ENCODE data around the gene SUMO1. TPM values are rescaled to one million over a fixed set of nuclear protein-coding genes. Genes with fewer than 3 reads are reported as not detected.

SUMO1 gene
- total and polyA plus RNA-seq, 2 of the 4 experiments (the other 2 are of a cell fraction): 72.3 to 90.0 TPM

- H3K79me1 ChIP-seq (ENCODE audit: low read depth in 1 of 2, low read length in 2 of 2): no peaks in the 10 kb centered on the region
- dilution Hi-C loops (cut with HindIII; ENCODE audit: low sequenced_read_pairs, unreplicated experiment): no loop called here
- in situ Hi-C loops (cut with MboI; ENCODE audit: low sequenced_read_pairs): no loop called here
- no peak overlapping the region for H2BK20ac ChIP-seq (ENCODE audit: low read depth, low read length)
- no peak overlapping the region for H3K27ac ChIP-seq (ENCODE audit: insufficient read depth, low read length)
- peak overlapping the region; percentile 25 for H2AFZ ChIP-seq (replicated peaks; ENCODE audit: low read length, poor library complexity)
- no peaks in the 10 kb centered on the region for H3K36me3 ChIP-seq (ENCODE audit: control insufficient read depth, insufficient read depth, low read length)
- H3K14ac ChIP-seq (replicated peaks; ENCODE audit: low read depth, low read length): no peak overlapping the region; the same call in 1 of the 2 replicates
- no peak overlapping the region for H3K23ac ChIP-seq (ENCODE audit: low read depth, low read length)
- no peak overlapping the region for H2BK120ac ChIP-seq (ENCODE audit: low read depth, low read length)
- H2BK15ac ChIP-seq (ENCODE audit: low read depth, low read length): no peak overlapping the region
- H2AK9ac ChIP-seq (replicated peaks; ENCODE audit: low read depth, low read length, poor library complexity): no peak overlapping the region
- H4K8ac ChIP-seq (ENCODE audit: low read depth in 2 of 2, low read length in 2 of 2): no peak overlapping the region
- no peaks in the 10 kb centered on the region for H4K20me1 ChIP-seq (ENCODE audit: insufficient read depth, low read length)
- H3K9me1 ChIP-seq (ENCODE audit: insufficient read depth, low read length): peaks cover 7% of the 10 kb centered on the region; the same call in 1 of the 2 replicates
- no peak overlapping the region for H2AK5ac ChIP-seq (ENCODE audit: low read depth, low read length)
- no peak overlapping the region for H3K56ac ChIP-seq (ENCODE audit: extremely low read depth, insufficient read depth, low read length)
- POLR2A ChIA-PET (ENCODE audit: unreplicated experiment): no interaction called here
- intact Hi-C loops (cut with micrococcal nuclease): loop anchor here (1.0 kb wide), 1 partner anchor 122 kb away; no protein-coding TSS in a partner anchor
- no peaks in the 10 kb centered on the region for H3K9me3 ChIP-seq (ENCODE audit: control insufficient read depth, insufficient read depth, low read length)
- CTCF ChIA-PET: interaction anchor here (0.7 kb wide), 1 partner anchor 57 kb away, joined by 3 read pairs; no protein-coding TSS in a partner anchor
- no TSS peak for BruUV-seq (replicated peaks)
- H4K91ac ChIP-seq (ENCODE audit: insufficient read depth, low read depth, low read length): no peak overlapping the region
- no peaks in the 10 kb centered on the region for H3K27me3 ChIP-seq (ENCODE audit: control insufficient read depth, insufficient read depth, low read length)
- DNase-seq: peak; percentile 46
- no peak overlapping the region for H3K18ac ChIP-seq (ENCODE audit: low read depth, low read length)
- no peak overlapping the region for H3K4me2 ChIP-seq (ENCODE audit: low read depth, low read length)
- no peak overlapping the region for H3K4me3 ChIP-seq (ENCODE audit: insufficient read depth, low read depth, low read length)
- H2BK5ac ChIP-seq (ENCODE audit: low read depth, low read length, poor library complexity, severe bottlenecking): no peak overlapping the region
- 61% methylated on average over 3 of the region's 5 CpGs; no CpG with 5 or more reads in 1 of the 2 experiments for WGBS, 2 experiments (ENCODE audit: extremely low coverage in 2 of 2, insufficient read length in 1 of 2)
- 0 out of 2 replicates have a peak, but pooled peaks have one; percentile 22 for ATAC-seq (ENCODE audit: low read depth)
- H3K4me1 ChIP-seq (ENCODE audit: control insufficient read depth, insufficient read depth, low read length): peaks cover 12% of the 10 kb centered on the region
- no peak overlapping the region for H3K4ac ChIP-seq (ENCODE audit: low read depth, low read length)
- H4K5ac ChIP-seq (ENCODE audit: low read depth, low read length): no peak overlapping the region
- TF ChIP-seq SMC3 (IDR thresholded peaks at IDR 0.05; ENCODE audit: low read depth, low read length): peak; percentile 29; the same call in 1 of the 2 replicates
- no peak for TF ChIP-seq NFE2L2 (IDR thresholded peaks at IDR 0.05; ENCODE audit: low read depth, low read length)
- TF ChIP-seq CEBPB (IDR thresholded peaks at IDR 0.05; ENCODE audit: low read depth, low read length): no peak
- TF ChIP-seq RCOR1 (IDR thresholded peaks at IDR 0.05; ENCODE audit: insufficient replicate concordance, low read length): no peak
- TF ChIP-seq CHD1 (IDR thresholded peaks at IDR 0.05; ENCODE audit: low read depth, low read length): no peak
- TF ChIP-seq POLR2A (IDR thresholded peaks at IDR 0.05; ENCODE audit: low read depth, low read length): no peak
- TF ChIP-seq CTCF (conservative IDR thresholded peaks at IDR 0.05; ENCODE audit: low read depth, low read length): peak; percentile 54
- TF ChIP-seq FOS (IDR thresholded peaks at IDR 0.05; ENCODE audit: low read depth, low read length): no peak
- no peak for TF ChIP-seq RFX5 (IDR thresholded peaks at IDR 0.05; ENCODE audit: low read depth, low read length)
- TF ChIP-seq USF2 (IDR thresholded peaks at IDR 0.05; ENCODE audit: low read depth, low read length): no peak
- TF ChIP-seq BHLHE40 (IDR thresholded peaks at IDR 0.05; ENCODE audit: low read depth, low read length): no peak
- peak; percentile 61 for TF ChIP-seq RAD21 (IDR thresholded peaks at IDR 0.05; ENCODE audit: low read length)
- TF ChIP-seq MXI1 (IDR thresholded peaks at IDR 0.05; ENCODE audit: borderline replicate concordance, low read depth, low read length): no peak
- no peak for TF ChIP-seq MAFK (IDR thresholded peaks at IDR 0.05; ENCODE audit: low read depth, low read length)
- no peak for TF ChIP-seq MAZ (IDR thresholded peaks at IDR 0.05; ENCODE audit: borderline replicate concordance, low read depth, low read length)
- no peak for TF ChIP-seq ELK1 (IDR thresholded peaks at IDR 0.05; ENCODE audit: borderline replicate concordance, low read depth, low read length)
- H3K9ac ChIP-seq (ENCODE audit: low read depth, low read length): no peak overlapping the region
These were observed 79.6 kb downstream of the SUMO1 start for GRCh38 chr2:202158796-202159195.

Measured in IMR-90 (cell line).